CD4-positive, CD25-positive, alpha-beta regulatory T cell (primary cell): Measurements from ENCODE around the gene PTGS1. TPM values are rescaled to one million over a fixed set of nuclear protein-coding genes. Genes with fewer than 3 reads are reported as not detected.
"Not testable (repeated sequence)": the region's sequence is repeated elsewhere in the genome, so short reads cannot be mapped to it uniquely, and the experiment has no call there.

Source experiments
- ATAC-seq, 2 donors: fragments of 150-1000 bp; cut with Tn5 transposase; one replicate each; pipeline ENCODE4 v1.10.0; 2021; ENCODE audit warnings: low read depth in 2 of 2, moderate number of reproducible peaks in 2 of 2, moderate library complexity in 1 of 2
- DNase-seq, 3 donors: peaks; one replicate each; pipeline versions ENCODE4 v3.0.0 to v3.0.0-alpha.2; 2012 to 2022; ENCODE audit warnings: mixed read lengths in 1 of 3
- H3K27ac ChIP-seq: one replicate; pipeline ENCODE4 v1.7.0; 2013; ENCODE audit warnings: mild to moderate bottlenecking, low read length; ENCODE audit not compliant: insufficient read depth, poor library complexity, severe bottlenecking
- H3K27me3 ChIP-seq: one replicate; pipeline ENCODE4 v1.7.0; 2013; ENCODE audit warnings: low read length; ENCODE audit not compliant: control insufficient read depth, insufficient read depth
- H3K36me3 ChIP-seq: one replicate; pipeline ENCODE4 v1.7.0; 2013; ENCODE audit warnings: mild to moderate bottlenecking, low read length, moderate library complexity; ENCODE audit not compliant: control insufficient read depth, insufficient read depth
- H3K4me1 ChIP-seq: 2 replicates; pipeline ENCODE4 v1.7.0; 2013; ENCODE audit warnings: mild to moderate bottlenecking, low read length; ENCODE audit not compliant: insufficient read depth, control insufficient read depth, poor library complexity, severe bottlenecking
- H3K4me3 ChIP-seq: one replicate; pipeline ENCODE4 v1.7.0; 2013; ENCODE audit warnings: low read depth, mild to moderate bottlenecking, low read length, moderate library complexity
- H3K9me3 ChIP-seq, 2 experiments: 1 replicate in 1 of 2; 2 replicates in 1 of 2; pipeline ENCODE4 v1.7.0; 2013; ENCODE audit warnings: low read length in 2 of 2, mild to moderate bottlenecking in 1 of 2, moderate library complexity in 1 of 2; ENCODE audit not compliant: control insufficient read depth in 2 of 2
- H3K27ac Mint-ChIP-seq, 3 donors: one replicate each; pipeline ENCODE4 v1.8.0; 2020 to 2022; ENCODE audit warnings: mild to moderate bottlenecking in 3 of 3, mixed read lengths in 3 of 3, moderate library complexity in 2 of 3
- H3K27me3 Mint-ChIP-seq: one replicate; pipeline ENCODE4 v1.8.0; 2022; ENCODE audit warnings: mild to moderate bottlenecking, mixed read lengths
- H3K36me3 Mint-ChIP-seq: one replicate; pipeline ENCODE4 v1.8.0; 2020; ENCODE audit warnings: mixed read lengths
- H3K4me1 Mint-ChIP-seq, 4 donors: one replicate each; pipeline ENCODE4 v1.8.0; 2020 to 2022; ENCODE audit warnings: mixed read lengths in 4 of 4, mild to moderate bottlenecking in 1 of 4
- H3K4me3 Mint-ChIP-seq, 4 donors: one replicate each; pipeline ENCODE4 v1.8.0; 2020 to 2022; ENCODE audit warnings: mild to moderate bottlenecking in 4 of 4, mixed read lengths in 4 of 4, moderate library complexity in 3 of 4
- H3K9me3 Mint-ChIP-seq, 7 donors: one replicate each; pipeline ENCODE4 v1.8.0; 2020 to 2022; ENCODE audit warnings: mixed read lengths in 7 of 7, mild to moderate bottlenecking in 3 of 7, moderate library complexity in 2 of 7
- polyA plus RNA-seq, 4 donors: library from polyadenylated mRNA; unstranded; fragments of 300-500 nt; fragmentation: Illumina TruSeq; gene quantifications; one replicate each; pipeline ENCODE4 v1.2.3, GENCODE V29; 2021
- total RNA-seq: library from RNA; stranded (reverse); gene quantifications from one replicate; pipeline ENCODE4 v1.2.3, GENCODE V29; 2022

Gene PTGS1
- total RNA-seq (9.2 TPM), polyA plus RNA-seq (under 1 TPM; 0.03 to 0.87 (median 0.61) TPM)

DNA sequence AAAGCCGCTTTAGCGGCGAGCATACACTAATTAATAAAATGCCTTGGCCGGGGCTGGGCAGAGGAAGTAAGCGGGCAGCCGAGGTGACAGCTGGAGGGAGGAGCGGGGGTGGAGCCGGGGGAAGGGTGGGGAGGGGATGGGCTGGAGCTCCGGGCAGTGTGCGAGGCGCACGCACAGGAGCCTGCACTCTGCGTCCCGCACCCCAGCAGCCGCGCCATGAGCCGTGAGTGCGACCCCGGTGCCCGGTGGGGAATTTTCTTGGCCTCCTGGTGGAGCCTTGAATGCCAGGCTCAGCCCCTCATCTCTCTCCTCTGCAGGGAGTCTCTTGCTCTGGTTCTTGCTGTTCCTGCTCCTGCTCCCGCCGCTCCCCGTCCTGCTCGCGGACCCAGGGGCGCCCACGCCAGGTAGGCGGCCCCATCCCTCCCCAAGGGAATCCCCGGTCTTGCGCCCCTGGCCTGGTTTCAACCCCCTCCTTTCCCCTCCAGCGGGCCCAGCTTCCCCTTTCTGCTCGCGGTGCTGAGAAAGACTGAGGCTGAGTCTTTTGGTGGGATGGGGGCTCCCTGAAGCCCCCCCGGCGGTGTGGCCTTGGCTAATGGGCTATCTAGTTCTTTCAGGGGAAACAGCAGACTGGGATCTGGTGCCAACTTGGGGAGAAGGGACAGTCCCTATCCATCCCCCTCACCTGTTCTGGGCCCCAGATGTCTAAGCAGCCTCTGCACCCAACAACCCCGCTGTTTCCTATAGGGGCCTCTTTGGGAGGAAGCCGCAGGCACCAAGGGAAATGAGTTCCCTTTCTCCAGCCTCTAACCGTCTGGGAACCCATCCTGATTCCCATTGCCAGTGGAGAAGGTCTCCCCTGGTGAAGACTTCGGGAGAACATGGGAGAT is at the start of gene PTGS1:
Gene PTGS1 (plus strand): TSS at position 156 of the 887 bp plus-strand sequence. CDS start 61 bp downstream, at position 217.
- Mint-ChIP-seq H3K36me3 (no peaks in the 10 kb centered on the region), H3K27me3 (peaks cover 16% of the 10 kb centered on the region), H3K9me3 (peaks cover 0 to 4% (median 0%) of the 10 kb centered on the region in 7 donors), H3K4me3 (peak within 1 kb of the TSS; percentile 42 to 76 (median 64)), H3K4me1 (peaks cover 0 to 13% (median 5%) of the 10 kb centered on the region in 4 donors), H3K27ac (no peak within 1 kb of the TSS)
- Histone ChIP-seq H3K9me3 (no peaks in the 10 kb centered on the region), H3K27me3 (no peaks in the 10 kb centered on the region), H3K4me3 (no peak within 1 kb of the TSS), H3K4me1 (peaks cover 9% of the 10 kb centered on the region), H3K27ac (no peak within 1 kb of the TSS), H3K36me3 (no peaks in the 10 kb centered on the region)
- DNase-seq (peak in 1 of 3 donors; percentile 22), ATAC-seq (peak; percentile 37 to 45)

DNA sequence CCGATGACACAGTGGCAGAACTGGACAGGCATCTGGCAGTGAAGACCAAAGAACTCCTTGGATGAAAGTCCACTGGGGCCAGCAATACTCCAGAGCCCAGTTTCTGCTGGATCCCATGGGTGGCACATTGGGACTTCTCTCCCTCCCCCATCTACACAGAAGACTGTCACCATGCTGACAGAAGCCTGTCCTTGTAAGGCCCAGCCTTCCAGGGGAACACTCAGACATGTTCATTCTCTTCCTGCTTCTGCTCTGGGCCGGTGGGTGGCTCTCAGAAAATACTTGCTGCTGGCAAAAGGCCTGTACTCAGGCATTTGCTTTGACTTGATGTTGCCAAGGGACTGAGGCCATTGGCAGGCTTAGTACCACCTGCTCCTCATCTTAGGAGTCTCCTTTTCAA is 48.3 kb upstream of the PTGS1 start:
- H3K36me3 Mint-ChIP-seq, result peaks cover 48% of the 10 kb centered on the region
- H3K27ac Mint-ChIP-seq, result no peak overlapping the region
- no peaks in the 10 kb centered on the region for H3K27me3 ChIP-seq
- no peaks in the 10 kb centered on the region for H3K4me1 ChIP-seq
- no peak overlapping the region for H3K27ac ChIP-seq
- no peaks in the 10 kb centered on the region for H3K9me3 Mint-ChIP-seq
- DNase-seq (no peak), ATAC-seq (no peak)
- no peak overlapping the region for H3K4me3 ChIP-seq
- no peaks in the 10 kb centered on the region for H3K9me3 ChIP-seq
- H3K36me3 ChIP-seq, result peaks cover 26% of the 10 kb centered on the region
- peaks cover 0 to 2% (median 0%) of the 10 kb centered on the region in 4 donors for H3K4me1 Mint-ChIP-seq
- no peaks in the 10 kb centered on the region for H3K27me3 Mint-ChIP-seq
- H3K4me3 Mint-ChIP-seq, result no peak overlapping the region

DNA sequence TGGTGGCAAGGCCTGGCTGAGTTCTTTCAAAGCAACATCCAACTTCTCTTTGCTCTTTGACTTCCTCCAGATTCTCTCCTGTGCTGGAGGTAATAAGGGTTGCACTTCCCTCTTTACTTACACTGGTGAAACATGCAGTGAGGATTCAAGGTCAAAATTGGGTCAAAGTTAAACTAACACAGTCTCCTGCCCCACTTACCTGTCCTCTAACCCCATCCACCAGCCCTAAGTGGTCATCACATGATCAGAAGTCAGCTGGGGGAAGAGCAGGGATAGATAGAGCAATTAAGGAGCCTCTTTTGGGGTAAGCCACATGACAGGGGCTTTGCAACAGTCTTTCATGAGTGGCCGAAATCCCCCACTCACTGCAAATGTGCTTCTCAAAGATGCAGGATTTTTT is 46.2 kb upstream of the PTGS1 start:
- not testable (repeated sequence) for H3K27ac Mint-ChIP-seq, ATAC-seq, H3K4me3 ChIP-seq, H3K27me3 ChIP-seq, H3K4me1 ChIP-seq, H3K9me3 ChIP-seq, H3K9me3 Mint-ChIP-seq, H3K27ac ChIP-seq, DNase-seq, H3K4me3 Mint-ChIP-seq, H3K27me3 Mint-ChIP-seq, H3K4me1 Mint-ChIP-seq
- peaks cover 48% of the 10 kb centered on the region for H3K36me3 Mint-ChIP-seq
- peaks cover 21% of the 10 kb centered on the region for H3K36me3 ChIP-seq

GRCh38 chr9:122325124-122325523 is 45.7 kb upstream of the PTGS1 start:
- Mint-ChIP-seq H3K4me3 (no peak overlapping the region), H3K9me3 (no peaks in the 10 kb centered on the region), H3K36me3 (peaks cover 48% of the 10 kb centered on the region), H3K27me3 (no peaks in the 10 kb centered on the region), H3K27ac (no peak overlapping the region), H3K4me1 (no peaks in the 10 kb centered on the region)
- no peaks in the 10 kb centered on the region for H3K9me3 ChIP-seq
- no peaks in the 10 kb centered on the region for H3K4me1 ChIP-seq
- no peak for ATAC-seq
- no peaks in the 10 kb centered on the region for H3K27me3 ChIP-seq
- no peak overlapping the region for H3K27ac ChIP-seq
- H3K4me3 ChIP-seq, result no peak overlapping the region
- H3K36me3 ChIP-seq, result peaks cover 21% of the 10 kb centered on the region
- no peak for DNase-seq

- no peak for DNase-seq
- Mint-ChIP-seq H3K9me3 (peaks cover 0 to under 1% (median 0%) of the 10 kb centered on the region in 7 donors), H3K27me3 (no peaks in the 10 kb centered on the region), H3K4me3 (no peak overlapping the region), H3K36me3 (peaks cover 43% of the 10 kb centered on the region), H3K27ac (peak overlapping the region in 1 of 3 donors; percentile 10), H3K4me1 (peaks cover 0 to 2% (median 0%) of the 10 kb centered on the region in 4 donors)
- no peaks in the 10 kb centered on the region for H3K27me3 ChIP-seq
- H3K4me3 ChIP-seq, result no peak overlapping the region
- ATAC-seq, result no peak
- H3K4me1 ChIP-seq, result no peaks in the 10 kb centered on the region
- no peak overlapping the region for H3K27ac ChIP-seq
- peaks cover 21% of the 10 kb centered on the region for H3K36me3 ChIP-seq
- no peaks in the 10 kb centered on the region for H3K9me3 ChIP-seq
Observed at GRCh38 chr9:122327175-122327574, 43.6 kb upstream of the PTGS1 start.

- ATAC-seq (no peak), DNase-seq (no peak)
- Mint-ChIP-seq H3K4me3 (no peak overlapping the region), H3K27ac (no peak overlapping the region), H3K27me3 (no peaks in the 10 kb centered on the region), H3K4me1 (peaks cover 0 to 2% (median 0%) of the 10 kb centered on the region in 4 donors), H3K36me3 (peaks cover 25% of the 10 kb centered on the region), H3K9me3 (peaks cover 0 to 2% (median 0%) of the 10 kb centered on the region in 7 donors)
- Histone ChIP-seq H3K36me3 (no peaks in the 10 kb centered on the region), H3K4me1 (no peaks in the 10 kb centered on the region), H3K27ac (no peak overlapping the region), H3K27me3 (no peaks in the 10 kb centered on the region), H3K9me3 (no peaks in the 10 kb centered on the region), H3K4me3 (no peak overlapping the region)
Observed at GRCh38 chr9:122329597-122329996, 41.2 kb upstream of the PTGS1 start.

GRCh38 chr9:122330466-122330865 is 40.4 kb upstream of the PTGS1 start:
- not testable (repeated sequence) for H3K27me3 Mint-ChIP-seq, H3K4me1 Mint-ChIP-seq, H3K36me3 ChIP-seq, H3K27ac ChIP-seq, H3K9me3 ChIP-seq, ATAC-seq, H3K4me1 ChIP-seq, H3K4me3 ChIP-seq, H3K27me3 ChIP-seq, H3K27ac Mint-ChIP-seq, H3K4me3 Mint-ChIP-seq, H3K9me3 Mint-ChIP-seq, DNase-seq
- peaks cover 18% of the 10 kb centered on the region for H3K36me3 Mint-ChIP-seq

GRCh38 chr9:122331523-122331927 is 39.3 kb upstream of the PTGS1 start:
- Mint-ChIP-seq H3K9me3 (peaks cover 0 to 2% (median 0%) of the 10 kb centered on the region in 7 donors), H3K36me3 (peaks cover 14% of the 10 kb centered on the region), H3K27ac (peak overlapping the region in 1 of 3 donors; percentile 23), H3K4me1 (peaks cover 0 to 2% (median 0%) of the 10 kb centered on the region in 4 donors), H3K27me3 (no peaks in the 10 kb centered on the region), H3K4me3 (no peak overlapping the region)
- no peaks in the 10 kb centered on the region for H3K36me3 ChIP-seq
- ATAC-seq (no peak), DNase-seq (no peak)
- no peaks in the 10 kb centered on the region for H3K4me1 ChIP-seq
- no peak overlapping the region for H3K4me3 ChIP-seq
- H3K27me3 ChIP-seq, result no peaks in the 10 kb centered on the region
- no peaks in the 10 kb centered on the region for H3K9me3 ChIP-seq
- no peak overlapping the region for H3K27ac ChIP-seq
